GM19023 (cell line): ENCODE measurements around the gene RMND5A.

Experiments used
- ATAC-seq: cut with Tn5 transposase; IDR thresholded peaks from one replicate; pipeline ENCODE4 v1.9.1; 2021; ENCODE audit warnings: mild to moderate bottlenecking, moderate library complexity; ENCODE audit not compliant: unreplicated experiment

Gene RMND5A

DNA sequence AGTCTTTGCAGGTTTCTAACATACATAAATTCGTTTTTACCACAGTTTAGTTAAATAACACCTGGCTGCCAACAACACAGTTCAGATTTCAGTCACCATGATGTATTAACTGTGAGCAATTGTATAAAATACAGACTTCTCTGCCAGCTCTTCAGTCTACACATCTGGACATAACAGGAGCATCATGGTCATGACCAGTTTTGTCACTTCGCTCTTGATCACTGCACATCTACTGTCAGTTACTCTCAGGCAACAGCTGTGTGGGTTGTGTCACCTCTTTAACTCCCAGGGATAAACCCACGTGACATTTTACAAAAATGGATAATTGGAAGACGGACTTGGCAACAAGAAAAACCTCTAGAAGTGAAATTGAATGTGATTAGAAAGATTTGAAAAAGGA, 40.3 kb downstream of the RMND5A start:
- ATAC-seq = no peak

DNA sequence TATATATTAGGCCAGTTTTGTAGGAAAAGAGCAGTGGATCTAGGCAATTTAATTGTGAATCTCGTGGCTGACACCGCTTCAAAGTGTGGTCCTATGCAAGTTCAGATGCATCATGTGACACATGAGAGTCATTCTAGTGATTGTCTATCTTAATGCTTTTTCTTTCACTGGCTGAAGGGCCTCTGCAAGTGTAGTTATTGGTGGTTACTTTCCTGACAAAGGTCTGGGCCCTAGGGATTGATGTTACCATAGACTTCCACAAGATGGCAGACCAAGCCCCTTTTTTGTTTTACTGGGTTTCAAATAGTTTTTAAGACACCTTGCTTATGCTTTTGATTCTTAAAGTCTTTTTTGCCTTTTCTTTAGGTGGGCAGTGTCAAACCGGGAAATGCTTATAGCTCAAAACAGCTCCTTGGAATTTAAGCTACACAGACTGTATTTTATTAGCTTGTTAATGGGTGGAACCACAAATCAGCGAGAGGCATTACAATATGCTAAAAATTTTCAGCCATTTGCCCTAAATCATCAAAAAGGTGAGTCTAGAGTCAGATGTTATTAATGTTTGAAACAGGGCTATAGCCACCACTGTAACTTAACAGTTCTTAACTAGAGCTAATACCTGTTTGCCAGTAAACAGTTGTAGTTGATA, 44.7 kb downstream of the RMND5A start:
- peak; percentile 48 for ATAC-seq

DNA sequence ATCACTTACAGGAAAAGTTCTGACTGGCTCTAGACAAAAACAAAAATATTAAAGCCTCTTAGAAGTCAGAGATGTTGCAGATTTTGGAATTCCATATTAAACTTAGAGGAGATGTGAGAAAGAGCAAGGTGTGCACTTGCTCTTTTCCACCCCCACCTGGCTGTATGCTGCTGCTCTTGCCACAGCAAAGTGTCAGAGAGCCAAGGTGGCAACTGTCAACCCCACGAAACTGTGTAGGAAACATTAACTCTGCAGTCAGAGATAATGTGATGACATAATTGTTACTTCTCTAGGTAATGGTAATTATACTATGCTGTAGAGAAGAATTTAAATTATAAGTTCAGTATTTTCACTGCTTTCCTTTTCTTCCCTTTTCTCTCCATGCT, 45.2 kb downstream of the RMND5A start:
- ATAC-seq = no peak

DNA sequence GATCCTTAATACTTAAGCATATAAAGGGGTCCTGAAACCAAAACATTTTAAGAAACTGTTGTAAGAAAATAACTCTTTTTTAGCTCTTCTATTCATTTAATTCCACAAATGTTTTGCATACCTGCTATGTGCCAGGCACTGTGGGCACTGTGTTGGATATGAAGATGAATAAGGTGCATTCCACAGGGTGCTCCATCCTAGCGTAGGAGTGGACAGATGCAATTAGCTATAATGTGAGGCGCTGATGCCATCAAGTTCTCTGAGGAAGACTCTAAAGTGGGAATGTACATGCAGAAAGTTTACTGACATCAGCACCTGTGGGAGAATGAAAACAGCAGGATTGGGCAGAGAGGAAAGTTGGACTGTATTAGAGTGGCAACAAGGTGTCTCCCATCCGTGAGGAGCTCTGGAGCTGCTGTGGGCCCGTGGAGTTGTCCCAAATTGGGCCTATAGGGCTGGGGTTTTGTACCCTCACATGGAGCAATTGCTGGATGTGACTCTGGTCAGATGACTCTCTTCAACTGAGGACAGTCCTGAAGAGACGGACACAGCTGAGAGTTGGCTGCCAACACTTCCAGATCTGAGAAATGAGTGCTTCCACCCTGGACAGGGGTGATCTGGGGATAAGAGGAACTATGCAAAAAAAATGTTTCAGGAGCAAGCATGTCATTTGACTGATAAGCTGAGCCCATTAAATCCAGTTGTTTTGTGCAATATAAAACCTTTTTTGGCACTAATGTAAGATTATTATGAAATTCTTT, 48.3 kb downstream of the RMND5A start:
- ATAC-seq = no peak

DNA sequence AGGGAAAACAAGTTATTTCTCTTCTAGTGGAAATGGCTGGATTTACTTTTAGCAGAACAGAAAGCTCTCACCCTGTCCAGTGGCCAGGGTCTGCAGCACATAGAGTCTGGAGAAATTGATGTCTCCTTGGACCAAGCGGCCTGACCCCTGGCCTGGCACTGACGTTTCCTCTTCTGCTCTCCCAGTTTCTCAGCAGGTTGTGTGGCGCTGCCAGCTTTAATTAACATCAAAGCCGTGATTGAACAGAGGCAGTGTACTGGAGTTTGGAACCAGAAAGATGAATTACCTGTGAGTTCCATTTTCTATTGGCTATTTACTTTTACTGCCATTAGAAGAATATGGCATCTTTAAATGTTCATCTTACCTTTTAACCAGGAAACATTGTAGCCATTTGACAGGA, 49.7 kb downstream of the RMND5A start:
- no peak for ATAC-seq

DNA sequence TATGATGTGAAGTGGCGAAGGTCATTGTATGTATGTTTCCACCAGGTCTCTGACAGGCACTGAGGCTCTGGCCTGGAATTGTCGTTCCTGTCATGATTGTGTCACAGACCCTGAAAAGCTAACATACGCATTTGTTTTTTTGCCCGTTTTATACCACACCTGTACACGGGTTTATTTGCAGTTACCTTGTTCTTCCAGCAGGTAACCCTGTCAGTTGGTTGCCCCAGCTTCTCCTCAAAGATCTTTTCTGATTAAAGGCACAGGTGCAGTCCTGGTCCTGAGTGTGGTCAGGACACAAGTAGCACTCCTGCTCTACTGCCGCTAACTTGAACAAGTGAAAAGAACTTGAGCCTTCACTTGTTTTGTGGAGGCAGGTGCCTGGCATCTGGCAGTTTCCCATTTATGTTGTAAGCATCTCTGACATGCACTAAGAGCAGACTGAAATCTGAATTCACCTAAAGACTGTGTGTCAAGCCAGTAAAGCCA, 50.8 kb downstream of the RMND5A start:
- ATAC-seq = no peak

DNA sequence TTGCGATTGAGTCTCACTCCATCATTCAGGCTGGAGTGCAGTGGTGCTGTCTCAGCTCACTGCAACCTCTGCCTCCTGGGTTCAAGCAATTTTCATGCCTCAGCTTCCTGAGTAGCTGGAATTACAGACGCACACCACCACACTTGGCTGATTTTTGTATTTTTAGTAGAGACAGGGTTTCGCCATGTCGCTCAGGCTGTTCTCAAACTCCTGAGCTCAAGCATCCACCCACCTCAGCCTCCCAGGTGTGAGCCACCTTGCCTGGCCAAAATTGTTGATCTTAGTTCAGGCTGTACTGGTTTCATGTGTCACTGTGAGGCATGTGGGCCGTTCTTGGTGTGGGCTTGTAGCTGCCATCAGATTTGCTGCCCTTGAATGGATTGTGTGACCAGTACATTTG, 52.5 kb downstream of the RMND5A start:
- ATAC-seq = no peak

DNA sequence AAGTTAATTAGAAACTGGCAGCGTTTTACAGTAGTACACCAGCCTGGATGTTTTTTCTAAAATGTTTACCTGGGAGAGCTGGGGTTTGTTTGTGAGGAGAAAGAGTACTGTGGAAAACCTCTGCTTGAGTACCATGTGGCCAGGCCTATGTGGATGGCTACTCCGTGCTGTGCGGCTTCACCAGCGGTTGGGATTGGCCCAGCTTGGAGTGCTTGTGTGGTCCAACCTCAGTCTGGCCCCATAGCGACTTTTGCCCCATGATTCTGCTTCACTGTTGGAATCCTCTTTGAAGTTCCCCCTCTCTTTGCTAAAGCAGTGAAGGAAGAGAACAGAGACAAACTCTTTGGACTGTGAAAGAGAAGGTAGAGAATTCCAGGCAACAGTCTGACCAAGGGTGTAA, 54.8 kb downstream of the RMND5A start:
- no peak for ATAC-seq

DNA sequence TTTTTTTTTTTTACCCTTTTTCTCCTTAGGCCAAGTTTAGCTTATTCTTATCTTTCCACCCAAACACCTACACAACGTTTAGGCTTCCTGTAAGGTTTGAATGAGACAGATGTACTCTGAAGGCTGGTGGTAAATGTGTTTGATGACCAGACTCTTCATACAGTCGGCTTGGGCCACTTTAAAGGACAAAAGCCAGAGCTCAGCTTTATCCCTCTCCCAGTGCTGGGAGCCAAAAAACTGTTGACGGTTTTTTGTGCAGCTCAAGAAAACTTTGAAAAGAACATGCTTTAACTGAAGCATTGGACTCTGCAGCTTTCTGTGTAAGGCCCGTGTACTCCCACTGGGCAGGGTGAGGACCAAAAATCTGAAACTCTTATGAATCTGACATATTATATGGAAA, 55.2 kb downstream of the RMND5A start:
- no peak for ATAC-seq

DNA sequence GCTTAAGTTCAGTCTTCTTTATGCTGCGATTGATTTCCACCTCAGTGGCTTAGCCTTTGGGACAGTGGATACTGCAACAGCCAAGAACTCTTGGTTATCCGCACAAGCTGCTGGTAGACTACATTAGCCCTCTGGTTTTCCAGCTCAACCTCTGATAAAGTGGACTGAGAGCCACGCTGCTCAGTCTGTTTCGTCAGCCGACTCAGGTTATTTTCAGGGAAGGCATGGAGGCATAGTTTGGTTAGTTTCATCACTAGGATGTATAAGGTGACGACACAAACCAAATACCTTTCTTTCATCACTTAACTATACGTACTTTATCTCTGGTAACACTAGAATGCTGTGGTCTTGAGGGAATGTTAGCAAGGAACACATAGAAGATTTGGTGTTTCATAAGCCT, 56.4 kb downstream of the RMND5A start:
- no peak for ATAC-seq

DNA sequence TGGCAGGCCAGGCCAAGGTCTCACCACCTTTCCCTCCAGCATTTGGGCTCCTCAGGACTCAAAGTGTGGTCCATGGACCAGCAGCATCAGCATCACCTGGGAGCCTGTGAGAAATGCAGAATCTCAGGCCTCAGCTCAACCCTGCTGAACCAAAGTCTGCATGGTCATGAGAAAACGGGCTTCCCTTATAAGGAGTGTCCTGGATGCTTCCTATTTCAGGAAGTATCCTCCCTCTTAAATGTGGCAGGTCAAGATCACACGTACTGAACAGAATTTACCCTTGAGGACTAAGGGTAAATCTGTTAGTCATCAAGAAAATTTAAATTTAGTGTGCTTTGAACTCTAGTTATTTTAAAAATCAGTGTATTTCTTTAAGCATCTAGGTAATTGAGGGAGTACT, 58.9 kb downstream of the RMND5A start:
- ATAC-seq = no peak

DNA sequence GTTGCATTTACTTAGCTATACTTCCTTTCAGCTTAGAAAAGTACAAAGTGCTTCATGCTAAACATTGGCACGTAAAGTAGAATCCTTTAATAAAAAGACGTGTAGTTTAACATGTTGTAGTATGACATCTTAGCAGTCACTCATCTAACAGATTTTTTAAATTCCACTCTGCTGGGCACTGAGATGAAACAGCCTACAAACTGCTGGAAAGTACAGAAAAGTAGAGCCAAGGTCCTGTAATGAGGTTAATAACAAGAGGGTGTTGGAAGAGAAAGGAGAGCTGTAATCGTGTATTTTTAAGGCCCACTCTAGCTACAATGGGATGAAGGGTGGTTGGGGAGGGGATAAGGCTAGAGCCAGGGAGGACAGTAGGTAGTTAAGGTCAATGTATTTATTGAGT, 59.9 kb downstream of the RMND5A start:
- ATAC-seq = no peak

DNA sequence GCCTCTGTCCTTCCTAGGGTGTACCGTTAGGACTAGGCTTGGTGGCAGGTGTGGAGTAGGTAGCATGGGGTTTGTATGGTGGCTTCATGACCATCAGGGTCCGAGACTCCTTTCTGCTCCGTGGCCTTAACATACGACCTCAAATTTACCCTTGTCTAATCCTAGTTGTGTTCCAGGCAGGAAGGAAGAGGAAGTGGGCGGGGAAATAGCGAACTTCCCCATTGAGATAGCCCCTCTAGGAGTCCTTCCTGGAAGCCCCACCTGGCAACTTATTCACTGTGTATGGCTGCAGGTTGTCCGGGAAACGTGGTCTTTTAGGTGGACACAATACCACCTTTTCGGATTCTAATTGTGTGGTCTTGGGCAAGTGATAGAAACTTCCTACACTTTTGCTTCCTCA, 61.3 kb downstream of the RMND5A start:
- no peak for ATAC-seq

DNA sequence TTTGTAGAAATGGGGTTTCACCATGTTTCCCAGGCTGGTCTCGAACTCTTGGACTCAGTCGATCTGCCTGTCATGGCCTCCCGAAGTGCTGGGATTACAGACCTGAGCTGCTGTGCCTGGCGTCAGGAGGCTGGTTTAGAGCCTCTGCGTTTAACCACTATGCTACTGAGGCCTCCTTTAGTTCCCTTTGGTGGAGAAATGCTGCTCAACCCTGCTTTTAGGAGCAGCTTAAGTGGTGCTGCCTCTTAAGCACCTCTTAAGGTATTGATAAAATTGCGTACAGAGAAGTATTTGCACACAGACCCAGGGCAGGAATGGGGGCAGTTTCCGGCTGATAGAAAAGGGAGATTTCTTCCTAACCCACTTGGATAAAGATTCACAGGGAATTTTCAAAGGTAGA, 62.7 kb downstream of the RMND5A start:
- ATAC-seq = no peak

DNA sequence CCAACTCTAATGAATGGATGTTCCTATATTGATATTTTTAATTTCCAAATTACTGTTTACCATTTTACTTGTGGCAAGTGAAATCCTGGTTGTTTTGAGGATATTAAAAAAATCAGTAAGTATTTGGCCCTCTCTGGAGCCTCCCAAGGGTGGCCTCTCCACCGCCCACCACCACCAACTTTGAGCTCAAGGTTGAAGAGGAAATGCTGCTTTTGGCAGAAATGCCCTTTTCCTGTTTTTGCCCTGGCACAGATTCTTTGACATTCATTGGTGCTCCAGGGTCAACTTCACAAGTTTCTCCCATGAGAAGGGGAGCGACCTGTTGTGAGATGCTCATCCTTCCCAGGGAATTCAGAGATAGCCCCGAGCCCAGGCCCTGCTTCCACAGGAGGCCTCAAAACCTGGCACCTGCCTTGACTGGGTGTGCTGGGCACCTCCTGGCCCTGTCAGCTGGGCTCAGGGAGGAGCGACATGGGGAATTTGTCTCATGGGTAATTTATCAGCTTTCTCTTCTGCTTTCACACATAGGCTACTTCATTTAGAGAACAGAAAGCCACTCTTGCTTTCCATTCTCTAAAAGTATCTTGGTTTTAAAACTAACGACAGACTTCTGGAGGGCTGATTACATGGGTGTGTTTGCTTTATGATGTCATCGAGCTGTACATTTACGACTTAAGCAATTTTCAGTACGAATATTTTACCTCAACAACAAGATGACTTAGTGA, 63.7 kb downstream of the RMND5A start:
- ATAC-seq = peak; percentile 98

DNA sequence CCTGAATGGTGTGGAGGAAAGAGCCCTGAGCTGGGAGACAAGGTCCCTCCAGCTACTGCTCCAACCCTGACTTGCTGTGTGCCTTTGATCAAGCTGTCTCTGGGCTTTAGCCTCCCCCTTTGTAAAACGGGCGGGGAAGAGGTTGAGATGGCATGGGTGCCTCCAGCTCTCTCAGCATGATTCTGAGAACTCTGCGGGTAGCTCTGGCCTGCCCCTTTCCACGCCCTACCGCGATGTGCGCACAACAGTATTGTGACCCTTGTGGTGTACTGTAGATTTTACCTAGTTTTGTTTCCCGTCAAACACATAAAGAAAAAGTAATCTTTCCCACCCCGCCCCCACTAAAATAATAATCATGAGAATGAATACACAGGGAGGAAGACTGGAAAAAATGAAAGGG, 65.4 kb downstream of the RMND5A start:
- no peak for ATAC-seq

DNA sequence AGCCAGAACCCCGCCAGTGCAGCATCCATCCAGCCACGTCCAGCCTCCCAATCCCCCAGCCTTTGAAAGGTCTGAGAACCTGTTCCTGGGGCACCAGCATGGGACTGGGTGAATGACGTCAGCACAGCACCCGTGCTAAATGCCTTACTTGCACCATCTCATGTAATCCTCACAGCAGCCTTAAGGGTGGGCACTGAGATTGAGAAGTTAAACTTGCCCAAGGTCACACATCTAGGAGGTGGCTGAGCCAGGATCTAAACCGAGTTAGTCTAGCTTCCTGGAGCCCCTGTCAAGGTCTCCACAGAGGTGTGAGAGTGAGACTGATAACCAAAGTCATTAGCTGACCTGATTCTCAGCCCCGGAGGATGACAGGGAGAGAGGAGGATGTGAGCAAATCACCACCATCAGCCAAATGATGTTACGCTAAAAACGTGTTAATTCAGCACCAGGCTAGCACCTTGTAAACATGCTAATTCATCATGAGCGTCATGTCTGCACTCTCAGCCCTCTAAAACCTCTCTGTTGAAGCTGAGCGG, 66.0 kb downstream of the RMND5A start:
- ATAC-seq = no peak

DNA sequence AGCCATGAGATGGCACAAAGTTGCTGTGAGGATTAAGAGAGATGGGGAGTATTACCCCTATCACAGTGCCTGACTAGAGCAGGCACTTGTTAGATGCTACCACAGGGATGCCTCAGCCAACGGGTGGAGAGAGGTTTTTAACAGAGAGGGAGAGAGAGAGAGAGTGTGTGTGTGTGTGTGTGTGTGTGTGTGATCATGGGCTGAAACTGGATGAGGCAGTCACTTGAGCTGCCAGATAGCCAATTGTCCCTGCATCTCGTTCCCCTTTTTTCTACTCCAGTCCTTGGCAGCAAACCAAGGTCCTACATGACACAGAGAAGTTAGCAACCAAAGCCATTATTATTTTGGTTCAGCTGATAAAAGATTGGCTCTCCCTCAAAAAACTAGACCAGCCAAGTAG, 67.6 kb downstream of the RMND5A start:
- ATAC-seq = no peak

DNA sequence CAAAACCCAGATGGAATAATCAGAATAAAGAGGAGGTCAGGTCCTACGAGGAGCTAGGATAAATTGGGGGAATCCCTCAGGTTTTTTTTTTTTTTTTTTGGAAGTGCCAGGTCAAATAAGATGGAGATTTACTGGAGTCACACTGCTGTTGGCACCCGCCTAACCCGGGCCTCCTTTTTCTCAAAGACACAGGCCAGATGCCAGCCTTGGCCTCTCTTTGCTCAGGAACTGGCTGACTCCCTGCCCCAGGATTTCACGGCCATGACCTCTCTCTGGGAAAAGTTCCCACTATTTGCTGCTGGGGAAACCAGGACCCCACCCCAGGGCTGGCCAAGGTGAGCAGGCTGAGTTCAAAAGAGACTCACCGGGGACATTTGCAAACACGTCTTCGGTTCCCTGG, 68.1 kb downstream of the RMND5A start:
- no peak for ATAC-seq

DNA sequence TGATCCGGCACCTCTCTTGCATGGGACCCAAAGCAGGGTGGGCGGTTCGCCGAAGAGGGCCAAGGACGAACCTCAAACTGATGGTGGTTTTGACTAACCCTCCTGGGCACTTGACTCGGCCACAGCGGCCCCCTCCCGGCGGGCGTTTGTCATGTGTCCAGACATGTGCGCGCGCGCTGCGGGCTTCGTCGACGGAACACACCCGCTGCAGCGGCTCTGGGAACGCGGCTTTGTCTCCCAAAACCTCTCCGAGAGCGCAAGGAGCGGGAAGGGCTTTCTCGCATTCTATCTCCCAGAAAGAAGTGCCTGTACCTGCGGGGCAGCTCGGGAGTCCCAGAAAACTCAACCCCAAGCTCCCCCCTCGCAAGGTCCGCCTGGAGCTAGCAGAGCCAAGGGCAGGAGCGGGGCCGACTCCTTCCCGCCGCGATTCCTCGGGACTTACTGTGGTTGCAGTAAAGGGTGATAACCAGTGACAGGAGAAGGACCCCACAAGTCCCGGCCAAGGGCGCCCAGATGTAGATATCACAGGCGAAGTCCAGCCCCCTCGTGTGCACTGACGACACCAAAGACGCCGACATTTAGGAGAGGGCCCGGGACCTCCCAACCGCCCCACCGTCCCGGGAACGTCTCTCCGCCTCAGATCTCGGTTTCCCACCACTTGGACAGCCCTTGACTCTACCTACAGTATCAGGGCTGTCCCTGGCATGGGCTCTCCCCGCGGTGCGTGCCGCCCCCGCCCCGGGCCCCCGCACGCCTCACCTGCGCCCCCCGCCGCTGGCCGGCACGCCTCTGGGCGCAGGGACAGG, 69.0 kb downstream of the RMND5A start:
- no peak for ATAC-seq

DNA sequence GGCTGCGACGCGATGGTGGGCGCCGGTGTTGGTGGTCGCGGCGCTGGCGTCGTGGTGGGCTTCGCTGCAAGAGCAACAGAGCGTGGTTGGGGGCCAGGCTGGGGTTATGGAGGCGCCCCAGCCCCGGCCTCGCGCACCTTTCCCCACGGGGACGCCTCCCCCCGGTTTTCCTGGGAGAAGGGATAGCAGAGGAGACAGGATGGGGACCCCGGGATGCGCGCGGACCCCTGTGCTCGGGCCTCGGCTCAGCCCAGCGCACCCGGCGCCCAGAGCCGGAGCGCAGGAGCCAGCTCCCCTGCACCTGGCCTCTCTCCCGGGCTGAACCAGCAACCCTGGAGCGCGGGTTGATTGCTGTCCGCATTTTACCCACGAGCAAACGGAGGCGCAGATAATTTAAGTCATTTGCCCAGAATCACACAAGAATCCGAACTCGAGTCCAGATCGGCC, 69.6 kb downstream of the RMND5A start:
- no peak for ATAC-seq
